SK-N-SH treated with all-trans-retinoic acid at 6 μM for 48 hours (cell line): ENCODE measurements around the gene CHRNB1.

Source experiments
- ESRRG ChIP-seq: fragments of 250-450 bp; sonication (Bioruptor Pico); IDR thresholded peaks from 2 replicates; pipeline ENCODE4 v1.6.1; 2021; ENCODE audit warnings: mild to moderate bottlenecking
- PATZ1 ChIP-seq: fragments of 250-450 bp; sonication (Bioruptor Pico); IDR thresholded peaks from 2 replicates; pipeline ENCODE4 v1.8.0; 2020; ENCODE audit warnings: mild to moderate bottlenecking, moderate library complexity, borderline replicate concordance
- POU6F1 ChIP-seq: fragments of 250-450 bp; sonication (Bioruptor Pico); IDR thresholded peaks from 2 replicates; pipeline ENCODE4 v1.8.0; 2021; ENCODE audit warnings: low read depth, mild to moderate bottlenecking, moderate library complexity, borderline replicate concordance
- RARB ChIP-seq: fragments of 250-450 bp; sonication (Bioruptor Pico); IDR thresholded peaks from 2 replicates; pipeline ENCODE4 v1.8.0; 2021; ENCODE audit warnings: mild to moderate bottlenecking, moderate library complexity
- TOX ChIP-seq: fragments of 250-450 bp; sonication (Bioruptor Pico); IDR thresholded peaks from 2 replicates; pipeline ENCODE4 v1.8.0; 2021; ENCODE audit warnings: mild to moderate bottlenecking, moderate library complexity, borderline replicate concordance
- ZFP3 ChIP-seq: fragments of 250-450 bp; sonication (Bioruptor Pico); IDR thresholded peaks from 2 replicates; pipeline ENCODE4 v1.5.0; 2020; ENCODE audit warnings: mild to moderate bottlenecking, moderate library complexity
- ZNF565 ChIP-seq: fragments of 450-650 bp; formaldehyde crosslinking; conservative IDR thresholded peaks from 2 replicates; pipeline ENCODE4 v1.5.0; 2020; ENCODE audit warnings: low read depth, mild to moderate bottlenecking, moderate library complexity
- ZNF8 ChIP-seq: fragments of 450-650 bp; formaldehyde crosslinking; IDR thresholded peaks from 2 replicates; pipeline ENCODE4 v1.5.0; 2020; ENCODE audit warnings: mild to moderate bottlenecking, moderate library complexity

- TF ChIP-seq ZNF565 (CRISPR knock-in tag) (no peak), PATZ1 (CRISPR knock-in tag) (no peak), ZFP3 (CRISPR knock-in tag) (no peak), ESRRG (no peak), RARB (CRISPR knock-in tag) (no peak), ZNF8 (CRISPR knock-in tag) (no peak), POU6F1 (CRISPR knock-in tag) (no peak), TOX (no peak)
Measured at GRCh38 chr17:7471729-7472128, 26.9 kb downstream of the CHRNB1 start.
